Measurements from ENCODE around the gene PHACTR2. TPM values are rescaled to one million over a fixed set of nuclear protein-coding genes. Genes with fewer than 3 reads are reported as not detected.
"Not testable (repeated sequence)": the region's sequence is repeated elsewhere in the genome, so short reads cannot be mapped to it uniquely, and the experiment has no call there.

PHACTR2 gene
- total RNA-seq, 4 donors from 2014 or later = 61.3 to 122 (median 86.0) TPM

DNA sequence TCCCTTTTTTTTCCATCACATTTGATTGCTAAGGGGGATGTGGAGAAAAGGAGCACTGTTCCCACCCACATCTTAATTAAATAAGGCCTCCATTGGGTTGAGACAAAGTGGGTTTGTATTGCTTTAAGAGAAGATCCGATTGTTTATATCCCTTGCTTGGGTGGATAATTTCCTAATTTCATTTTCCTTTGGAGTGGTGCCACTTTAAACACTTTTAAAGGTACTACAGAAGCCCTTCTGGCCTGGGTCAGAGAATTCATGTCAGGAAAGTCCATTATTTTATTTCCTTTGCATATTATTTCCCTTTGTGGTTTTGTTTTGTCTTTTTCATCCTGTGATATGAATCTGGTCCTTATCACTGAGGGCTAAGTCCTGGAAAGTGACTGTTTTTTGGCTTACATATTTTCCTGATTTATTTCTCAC, 56.9 kb downstream of the PHACTR2 start:
- no peak for ATAC-seq
- Histone ChIP-seq H3K9me3 (no peaks in the 10 kb centered on the region), H3K4me1 (peaks cover 0 to 48% (median 3%) of the 10 kb centered on the region in 3 donors), H3K27me3 (no peaks in the 10 kb centered on the region), H3K27ac (no peak overlapping the region), H3K4me3 (no peak overlapping the region), H3K36me3 (no peaks in the 10 kb centered on the region)
- WGBS, 2 donors (ENCODE audit: low coverage in 1 of 2) = 0 to 10% methylated on average over 1 of the region's 1 CpG
- TF ChIP-seq POLR2AphosphoS5 (IDR thresholded peaks at IDR 0.05) = no peak
- no peak for TF ChIP-seq EP300 (IDR thresholded peaks at IDR 0.05)
- TF ChIP-seq, protein P1, sequence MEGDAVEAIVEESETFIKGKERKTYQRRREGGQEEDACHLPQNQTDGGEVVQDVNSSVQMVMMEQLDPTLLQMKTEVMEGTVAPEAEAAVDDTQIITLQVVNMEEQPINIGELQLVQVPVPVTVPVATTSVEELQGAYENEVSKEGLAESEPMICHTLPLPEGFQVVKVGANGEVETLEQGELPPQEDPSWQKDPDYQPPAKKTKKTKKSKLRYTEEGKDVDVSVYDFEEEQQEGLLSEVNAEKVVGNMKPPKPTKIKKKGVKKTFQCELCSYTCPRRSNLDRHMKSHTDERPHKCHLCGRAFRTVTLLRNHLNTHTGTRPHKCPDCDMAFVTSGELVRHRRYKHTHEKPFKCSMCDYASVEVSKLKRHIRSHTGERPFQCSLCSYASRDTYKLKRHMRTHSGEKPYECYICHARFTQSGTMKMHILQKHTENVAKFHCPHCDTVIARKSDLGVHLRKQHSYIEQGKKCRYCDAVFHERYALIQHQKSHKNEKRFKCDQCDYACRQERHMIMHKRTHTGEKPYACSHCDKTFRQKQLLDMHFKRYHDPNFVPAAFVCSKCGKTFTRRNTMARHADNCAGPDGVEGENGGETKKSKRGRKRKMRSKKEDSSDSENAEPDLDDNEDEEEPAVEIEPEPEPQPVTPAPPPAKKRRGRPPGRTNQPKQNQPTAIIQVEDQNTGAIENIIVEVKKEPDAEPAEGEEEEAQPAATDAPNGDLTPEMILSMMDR (IDR thresholded peaks at IDR 0.05) = no peak
- no peak for TF ChIP-seq POLR2A (IDR thresholded peaks at IDR 0.05)

DNA sequence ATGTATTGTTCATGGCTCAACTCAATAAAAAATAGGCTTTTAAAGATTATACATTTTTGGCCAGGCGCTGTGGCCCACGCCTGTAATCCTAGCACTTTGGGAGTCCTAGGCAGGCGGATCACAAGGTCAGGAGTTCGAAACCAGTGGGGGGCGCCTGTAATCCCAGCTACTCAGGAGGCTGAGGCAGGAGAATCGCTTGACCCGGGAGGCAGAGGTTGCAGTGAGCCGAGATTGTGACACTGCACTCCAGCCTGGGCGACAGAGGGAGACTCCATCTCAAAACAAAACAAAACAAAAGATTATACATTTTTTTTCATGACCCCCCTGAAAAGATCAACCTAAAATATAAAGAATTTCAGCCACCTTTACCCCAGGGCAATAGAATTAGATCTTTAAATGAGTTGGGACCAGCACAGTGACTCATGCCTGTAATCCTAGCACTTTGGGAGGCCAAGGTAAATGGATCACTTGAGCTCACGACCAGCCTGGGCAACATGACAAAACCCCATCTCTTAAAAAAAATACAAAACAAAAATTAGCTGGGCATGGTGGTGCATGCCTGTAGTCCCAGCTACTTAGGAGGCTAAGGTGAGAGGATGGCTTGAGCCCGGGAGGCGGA, 60.4 kb downstream of the PHACTR2 start:
- 85 to 92% methylated on average over 2 to 8 of the region's 12 CpGs for WGBS, 2 donors (ENCODE audit: low coverage in 1 of 2)
- not testable (repeated sequence) for H3K36me3 ChIP-seq, H3K4me3 ChIP-seq, H3K27ac ChIP-seq, H3K9me3 ChIP-seq, ATAC-seq, H3K27me3 ChIP-seq
- peaks cover 3 to 46% (median 6%) of the 10 kb centered on the region in 3 donors for H3K4me1 ChIP-seq

DNA sequence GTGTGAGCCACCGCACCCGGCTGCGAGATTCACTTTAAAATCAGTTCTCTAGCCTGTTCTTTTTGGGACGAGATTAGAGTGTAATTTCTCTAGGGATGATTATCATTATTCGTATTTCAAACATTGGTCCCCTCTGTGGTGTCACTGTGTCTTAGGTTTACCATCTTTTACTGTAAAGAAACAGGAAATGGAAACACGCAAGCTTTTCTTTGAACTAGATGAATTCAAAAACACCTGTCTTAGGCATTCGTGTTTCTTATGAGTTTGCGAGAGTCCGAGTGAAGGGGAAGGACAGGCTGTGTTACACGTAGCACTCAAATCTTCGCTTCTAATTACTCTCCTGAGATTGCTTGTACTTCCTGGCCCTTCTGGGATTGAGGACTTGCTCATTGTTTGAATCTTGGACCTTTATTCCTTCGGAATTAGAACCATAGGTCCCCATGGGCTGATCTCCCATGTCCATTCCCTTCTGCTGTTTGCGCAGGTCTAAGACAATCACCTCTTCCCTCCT, 61.6 kb downstream of the PHACTR2 start:
- 80 to 91% methylated on average over 7 to 10 of the region's 13 CpGs for WGBS, 2 donors (ENCODE audit: low coverage in 1 of 2)
- no peak for ATAC-seq
- Histone ChIP-seq H3K27ac (no peak overlapping the region), H3K4me1 (peaks cover 3 to 46% (median 16%) of the 10 kb centered on the region in 3 donors), H3K36me3 (no peaks in the 10 kb centered on the region), H3K27me3 (no peaks in the 10 kb centered on the region), H3K9me3 (no peaks in the 10 kb centered on the region), H3K4me3 (no peak overlapping the region)
- TF ChIP-seq, protein P1 (IDR thresholded peaks at IDR 0.05) = no peak
- TF ChIP-seq POLR2AphosphoS5 (IDR thresholded peaks at IDR 0.05) = no peak
- TF ChIP-seq POLR2A (IDR thresholded peaks at IDR 0.05) = no peak
- no peak for TF ChIP-seq EP300 (IDR thresholded peaks at IDR 0.05)

DNA sequence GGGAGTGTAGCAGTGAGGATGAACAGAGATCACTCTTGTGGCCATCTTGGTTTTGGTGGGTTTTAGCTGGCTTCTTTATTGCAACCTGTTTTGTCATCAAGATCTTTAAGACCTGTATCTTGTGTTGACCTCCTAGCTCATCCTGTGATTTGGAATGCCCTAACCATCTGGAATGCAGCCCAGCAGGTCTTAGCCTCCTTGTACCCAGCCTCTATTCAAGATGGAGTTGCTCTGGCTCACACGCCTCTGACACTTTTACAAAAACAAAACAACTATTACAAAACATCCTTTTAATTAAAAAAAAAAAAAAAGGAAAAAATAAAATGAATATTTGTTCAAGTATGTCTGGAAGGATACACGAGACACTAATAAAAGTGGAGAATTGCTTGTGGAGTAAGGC, 62.4 kb downstream of the PHACTR2 start:
- Histone ChIP-seq H3K36me3 (no peaks in the 10 kb centered on the region), H3K27me3 (no peaks in the 10 kb centered on the region), H3K4me3 (no peak overlapping the region), H3K4me1 (peaks cover 2 to 46% (median 23%) of the 10 kb centered on the region in 3 donors), H3K9me3 (no peaks in the 10 kb centered on the region), H3K27ac (no peak overlapping the region)
- no peak for TF ChIP-seq POLR2A (IDR thresholded peaks at IDR 0.05)
- TF ChIP-seq, protein P1 (IDR thresholded peaks at IDR 0.05) = no peak
- no peak for TF ChIP-seq POLR2AphosphoS5 (IDR thresholded peaks at IDR 0.05)
- TF ChIP-seq EP300 (IDR thresholded peaks at IDR 0.05) = no peak
- ATAC-seq = no peak
- 82 to 85% methylated on average over 1 to 2 of the region's 2 CpGs for WGBS, 2 donors (ENCODE audit: low coverage in 1 of 2)

DNA sequence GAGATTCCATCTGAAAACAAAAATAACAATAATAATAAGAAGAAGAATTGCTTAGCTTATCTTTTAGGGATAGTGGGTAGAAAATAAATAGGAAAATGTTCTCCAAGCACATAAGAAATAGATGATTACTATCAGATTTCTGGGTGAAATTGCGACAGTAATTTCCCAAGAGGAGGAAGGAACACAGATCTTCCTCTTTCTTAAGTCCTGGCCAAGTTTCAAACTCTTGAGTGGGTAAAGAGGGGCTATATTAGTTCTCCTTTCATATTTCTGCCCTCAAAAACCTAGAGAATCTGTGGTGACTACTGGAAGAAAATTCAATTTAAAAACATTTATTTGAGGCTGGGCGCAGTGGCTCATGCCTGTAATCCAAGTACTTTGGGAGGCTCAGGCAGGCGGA, 63.7 kb downstream of the PHACTR2 start:
- Histone ChIP-seq H3K4me3 (no peak overlapping the region), H3K27ac (no peak overlapping the region), H3K4me1 (peaks cover 2 to 48% (median 31%) of the 10 kb centered on the region in 3 donors), H3K27me3 (no peaks in the 10 kb centered on the region), H3K9me3 (no peaks in the 10 kb centered on the region), H3K36me3 (no peaks in the 10 kb centered on the region)
- ATAC-seq = no peak
- TF ChIP-seq POLR2AphosphoS5 (IDR thresholded peaks at IDR 0.05) (no peak), POLR2A (IDR thresholded peaks at IDR 0.05) (no peak), EP300 (IDR thresholded peaks at IDR 0.05) (no peak)
- TF ChIP-seq, protein P1 (IDR thresholded peaks at IDR 0.05) = no peak
- 77 to 80% methylated on average over 1 to 3 of the region's 3 CpGs for WGBS, 2 donors (ENCODE audit: low coverage in 1 of 2)

All from gastroesophageal sphincter (tissue), 4 donors.